Body of pancreas (tissue), 4 donors: Measurements from ENCODE around the gene NSMCE1.
A peak's percentile ranks its signal among the peaks of the same experiment; 100 is the strongest.

ENCODE experiments used
- CTCF ChIP-seq, 7 experiments: fragments of 450-650 bp in 4 of 7; fragments of 200-600 bp in 3 of 7; sonication (generic) in 3 of 7; IDR thresholded peaks; one replicate each; pipeline ENCODE4 v1.5.1; 2016 to 2019; ENCODE audit warnings: antibody characterized with exemption in 7 of 7
- POLR2A ChIP-seq, 3 donors: fragments of 450-650 bp; IDR thresholded peaks; one replicate each; pipeline ENCODE4 v1.6.1; 2016; ENCODE audit warnings: antibody characterized with exemption in 3 of 3, mild to moderate bottlenecking in 2 of 3

- TF ChIP-seq CTCF (IDR thresholded peaks at IDR 0.05) (peak in 4 of 7 experiments; percentile 32 to 45 (median 37)), POLR2A (IDR thresholded peaks at IDR 0.05) (peak; percentile 24 to 78 (median 72))
These were observed at the start of gene NSMCE1 for GRCh38 chr16:27268376-27269299.
